ENCODE measurements around the gene ZCCHC13.
A peak's percentile ranks its signal among the peaks of the same experiment; 100 is the strongest.
"Not testable (repeated sequence)": the region's sequence is repeated elsewhere in the genome, so short reads cannot be mapped to it uniquely, and the experiment has no call there.

ZCCHC13 gene

GRCh38 chrX:74293343-74293946, 10.5 kb upstream of the ZCCHC13 start:
- DNase-seq (ENCODE audit: low spot score in 2 of 2) (peak; percentile 31 to 61), ATAC-seq (peak; percentile 68)
- Mint-ChIP-seq H3K27ac (peak overlapping the region; percentile 29), H3K9me3 (no peaks in the 10 kb centered on the region), H3K36me3 (peaks cover 36% of the 10 kb centered on the region), H3K4me3 (peak overlapping the region; percentile 89), H3K4me1 (peaks cover 21% of the 10 kb centered on the region)

DNA sequence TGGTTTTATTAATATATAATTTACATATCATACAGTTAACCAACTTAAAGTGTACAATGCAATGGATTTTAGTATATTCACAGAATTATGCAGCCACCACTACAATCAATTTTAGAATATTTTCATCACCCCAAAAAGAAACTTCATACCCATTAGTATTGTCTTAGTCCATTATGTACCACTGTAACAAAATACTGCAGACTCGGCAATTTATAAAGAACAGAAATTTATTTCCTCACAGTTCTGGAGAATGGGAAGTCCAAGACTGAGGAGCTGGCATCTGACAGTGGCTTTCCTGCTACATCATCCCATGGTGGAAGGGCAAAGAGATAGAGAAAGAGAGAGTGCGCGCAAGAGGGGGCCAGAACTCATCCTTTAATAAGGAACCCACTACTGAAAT, 8.9 kb upstream of the ZCCHC13 start:
- ATAC-seq (no peak), DNase-seq (ENCODE audit: low spot score in 2 of 2) (no peak)
- no peak overlapping the region for H3K27ac Mint-ChIP-seq
- peaks cover 15% of the 10 kb centered on the region for H3K4me1 Mint-ChIP-seq
- no peak overlapping the region for H3K4me3 Mint-ChIP-seq
- H3K9me3 Mint-ChIP-seq = no peaks in the 10 kb centered on the region
- peaks cover 23% of the 10 kb centered on the region for H3K36me3 Mint-ChIP-seq

GRCh38 chrX:74297766-74298165, 6.2 kb upstream of the ZCCHC13 start:
- no peak for DNase-seq (ENCODE audit: low spot score in 2 of 2)
- Mint-ChIP-seq H3K36me3 (peaks cover under 1% of the 10 kb centered on the region), H3K27ac (no peak overlapping the region), H3K4me3 (no peak overlapping the region), H3K4me1 (peaks cover 15% of the 10 kb centered on the region), H3K9me3 (no peaks in the 10 kb centered on the region)
- ATAC-seq = peak; percentile 60

DNA sequence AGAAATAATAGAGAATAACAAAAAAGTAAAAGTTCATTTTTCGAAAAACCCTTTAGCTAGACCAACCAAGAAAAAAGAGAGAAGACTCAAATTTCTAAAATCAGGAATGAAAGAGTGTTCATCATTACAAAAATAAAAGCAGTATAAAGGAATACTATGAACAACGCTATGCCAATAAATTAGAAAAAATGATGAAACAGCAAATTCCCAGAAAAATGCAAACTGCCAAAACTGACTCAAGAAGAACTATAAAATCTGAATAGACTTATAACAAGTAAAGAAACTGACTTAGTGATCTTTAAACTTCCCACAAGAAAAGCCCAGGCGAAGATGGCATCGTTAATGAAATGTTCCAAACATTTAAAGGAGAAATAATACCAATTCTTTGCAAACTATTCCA, 3.1 kb upstream of the ZCCHC13 start:
- Mint-ChIP-seq H3K27ac (no peak overlapping the region), H3K4me1 (peaks cover 6% of the 10 kb centered on the region), H3K9me3 (no peaks in the 10 kb centered on the region), H3K36me3 (no peaks in the 10 kb centered on the region), H3K4me3 (no peak overlapping the region)
- DNase-seq (ENCODE audit: low spot score in 2 of 2) (no peak), ATAC-seq (no peak)

DNA sequence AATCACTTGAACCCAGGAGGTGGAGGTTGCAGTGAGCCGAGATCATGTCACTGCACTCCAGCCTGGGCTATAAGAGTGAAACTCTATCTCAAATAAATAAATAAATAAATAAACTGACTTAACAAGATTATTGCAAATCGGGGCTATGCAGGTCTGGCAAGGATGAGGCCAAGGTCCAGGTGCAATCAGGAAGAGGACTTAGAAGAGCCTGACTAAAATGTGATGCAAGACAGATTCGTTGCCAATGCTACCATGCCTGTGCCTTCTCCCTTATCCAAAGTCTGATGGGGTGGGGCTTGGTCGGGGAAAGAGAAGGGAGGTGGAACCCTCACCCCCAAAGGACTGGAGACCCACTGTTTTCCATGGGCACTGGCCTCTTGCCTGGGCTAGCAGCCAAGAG, 14.7 kb downstream of the ZCCHC13 start:
- Mint-ChIP-seq H3K36me3 (no peaks in the 10 kb centered on the region), H3K27ac (no peak overlapping the region), H3K4me3 (no peak overlapping the region), H3K9me3 (no peaks in the 10 kb centered on the region), H3K4me1 (no peaks in the 10 kb centered on the region)
- no peak for DNase-seq (ENCODE audit: low spot score in 2 of 2)
- ATAC-seq = no peak

DNA sequence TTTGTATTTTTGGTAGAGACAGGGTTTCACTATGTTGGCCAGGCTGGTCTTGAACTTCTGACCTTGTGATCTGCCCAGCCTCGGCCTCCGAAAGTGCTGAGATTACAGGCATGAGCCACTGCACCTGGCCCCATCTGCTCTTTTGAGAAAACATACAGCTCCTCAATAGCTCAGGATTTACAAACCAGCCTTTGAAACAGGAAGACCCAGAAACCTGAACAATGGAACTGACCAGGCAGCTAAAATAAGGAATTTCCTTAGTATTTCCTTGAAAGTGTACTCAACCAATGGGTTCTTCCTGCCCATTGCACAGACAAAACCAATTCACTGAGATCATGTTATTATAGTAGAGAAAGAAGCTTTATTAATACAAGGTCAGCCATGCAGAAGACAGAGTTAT, 15.3 kb downstream of the ZCCHC13 start:
- not testable (repeated sequence) for ATAC-seq; H3K27ac Mint-ChIP-seq; DNase-seq (ENCODE audit: low spot score in 2 of 2); H3K9me3 Mint-ChIP-seq; H3K4me3 Mint-ChIP-seq; H3K36me3 Mint-ChIP-seq; H3K4me1 Mint-ChIP-seq

- no peak for DNase-seq (ENCODE audit: low spot score in 2 of 2)
- Mint-ChIP-seq H3K27ac (no peak overlapping the region), H3K36me3 (no peaks in the 10 kb centered on the region), H3K4me3 (no peak overlapping the region), H3K4me1 (no peaks in the 10 kb centered on the region), H3K9me3 (no peaks in the 10 kb centered on the region)
- no peak for ATAC-seq
Observed at GRCh38 chrX:74321191-74321590, 17.2 kb downstream of the ZCCHC13 start.

DNA sequence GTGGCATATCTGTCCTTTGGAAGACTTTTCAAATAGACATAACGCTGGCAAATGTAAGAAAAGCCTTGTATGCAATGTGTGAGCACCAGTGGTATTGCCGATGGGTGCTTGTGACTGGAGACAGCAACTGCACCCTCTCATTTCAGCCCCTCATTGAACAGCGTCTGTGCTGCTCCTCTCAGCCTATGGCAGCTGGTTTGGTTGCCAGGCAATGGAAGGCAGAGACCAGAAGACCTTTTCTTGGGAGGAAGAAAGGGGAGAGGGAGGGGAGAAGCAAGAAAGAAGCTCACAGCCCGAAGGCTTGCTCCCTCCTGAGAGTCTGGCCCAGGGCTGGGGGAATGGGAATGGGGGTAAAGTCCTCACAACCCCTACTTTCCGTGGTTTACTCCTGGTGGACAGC, 20.2 kb downstream of the ZCCHC13 start:
- no peak for ATAC-seq
- Mint-ChIP-seq H3K27ac (no peak overlapping the region), H3K36me3 (no peaks in the 10 kb centered on the region), H3K4me1 (no peaks in the 10 kb centered on the region), H3K4me3 (no peak overlapping the region), H3K9me3 (no peaks in the 10 kb centered on the region)
- no peak for DNase-seq (ENCODE audit: low spot score in 2 of 2)

- Mint-ChIP-seq H3K36me3 (no peaks in the 10 kb centered on the region), H3K4me3 (no peak overlapping the region), H3K9me3 (no peaks in the 10 kb centered on the region), H3K27ac (no peak overlapping the region), H3K4me1 (no peaks in the 10 kb centered on the region)
- DNase-seq (ENCODE audit: low spot score in 2 of 2) (no peak), ATAC-seq (peak; percentile 42)
Observed at GRCh38 chrX:74325130-74326059, 21.4 kb downstream of the ZCCHC13 start.

GRCh38 chrX:74338852-74339251, 34.9 kb downstream of the ZCCHC13 start:
- H3K9me3 Mint-ChIP-seq = no peaks in the 10 kb centered on the region
- no peak for DNase-seq (ENCODE audit: low spot score in 2 of 2)
- peaks cover 3% of the 10 kb centered on the region for H3K4me1 Mint-ChIP-seq
- peaks cover 3% of the 10 kb centered on the region for H3K36me3 Mint-ChIP-seq
- no peak for ATAC-seq
- H3K4me3 Mint-ChIP-seq = no peak overlapping the region
- H3K27ac Mint-ChIP-seq = no peak overlapping the region

DNA sequence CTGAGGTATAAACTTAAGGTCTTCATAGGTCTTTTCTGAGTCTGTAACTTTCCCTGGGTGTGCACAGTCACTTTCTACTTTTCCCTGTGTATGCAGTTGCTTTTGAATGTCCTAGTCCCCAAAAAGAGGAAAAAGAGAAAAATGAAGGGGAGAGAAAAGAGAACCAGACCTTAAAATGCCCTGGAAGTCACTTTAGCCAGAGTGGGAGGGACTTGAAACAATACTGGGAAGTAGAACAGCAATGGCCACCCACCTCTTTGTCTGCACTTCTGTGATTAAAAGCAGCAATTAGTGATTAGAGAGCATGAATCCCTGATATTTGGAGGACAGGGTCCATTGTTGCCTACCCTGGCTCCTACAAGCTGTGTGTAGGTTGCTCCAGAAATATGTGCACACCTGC, 36.1 kb downstream of the ZCCHC13 start:
- peaks cover 6% of the 10 kb centered on the region for H3K4me1 Mint-ChIP-seq
- H3K27ac Mint-ChIP-seq = no peak overlapping the region
- DNase-seq (ENCODE audit: low spot score in 2 of 2) (no peak), ATAC-seq (no peak)
- no peak overlapping the region for H3K4me3 Mint-ChIP-seq
- peaks cover 4% of the 10 kb centered on the region for H3K36me3 Mint-ChIP-seq
- no peaks in the 10 kb centered on the region for H3K9me3 Mint-ChIP-seq

GRCh38 chrX:74342211-74342610, 38.2 kb downstream of the ZCCHC13 start:
- not testable (repeated sequence) for ATAC-seq; H3K9me3 Mint-ChIP-seq; H3K27ac Mint-ChIP-seq; DNase-seq (ENCODE audit: low spot score in 2 of 2); H3K4me3 Mint-ChIP-seq; H3K4me1 Mint-ChIP-seq; H3K36me3 Mint-ChIP-seq

DNA sequence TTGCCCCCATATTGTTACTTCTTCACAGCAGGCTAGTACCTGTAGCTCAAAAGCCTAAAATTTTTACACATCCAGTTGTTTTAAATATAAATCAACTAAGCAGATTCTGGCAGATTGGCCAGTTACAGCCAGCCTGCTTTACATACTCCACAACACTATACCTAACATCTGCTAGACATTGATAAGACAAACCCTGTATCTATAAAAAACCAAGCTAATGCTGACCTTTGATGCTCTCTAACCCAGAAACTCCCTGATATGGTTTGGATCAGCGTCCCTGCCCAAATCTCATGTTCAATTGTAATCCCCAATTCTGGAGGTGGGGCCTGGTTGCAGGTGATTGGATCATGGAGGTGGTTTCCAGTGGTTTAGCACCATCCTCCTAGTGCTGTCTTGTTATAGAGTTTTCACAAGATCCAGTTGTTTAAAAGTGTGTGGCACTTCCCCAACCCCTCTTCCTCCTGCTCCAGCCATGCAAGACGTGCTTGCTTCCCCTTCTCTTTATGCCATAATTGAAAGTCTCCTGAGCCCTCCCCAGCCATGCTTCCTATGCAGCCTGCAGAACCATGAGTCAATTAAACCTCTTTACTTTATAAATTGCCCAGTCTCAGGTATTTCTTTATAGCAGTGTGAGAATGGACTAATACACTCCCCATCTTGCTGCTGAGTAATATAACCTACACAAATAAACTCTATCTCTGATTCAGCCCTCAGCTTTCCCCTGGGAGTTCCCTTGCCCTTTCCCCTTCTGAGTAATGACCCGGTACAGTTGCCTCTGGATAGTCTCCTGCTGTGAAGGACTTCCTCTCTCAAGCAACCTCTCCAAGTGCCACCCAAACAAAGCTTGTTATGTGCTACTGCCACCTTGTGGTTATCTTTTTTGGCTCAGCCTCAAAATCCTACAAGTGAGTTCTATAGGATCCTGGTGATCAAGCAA, 39.6 kb downstream of the ZCCHC13 start:
- Mint-ChIP-seq H3K36me3 (peaks cover 4% of the 10 kb centered on the region), H3K4me1 (peaks cover 6% of the 10 kb centered on the region), H3K9me3 (no peaks in the 10 kb centered on the region), H3K27ac (no peak overlapping the region), H3K4me3 (no peak overlapping the region)
- ATAC-seq = peak; percentile 87
- DNase-seq (ENCODE audit: low spot score in 2 of 2) = peak; percentile 9 to 55

DNA sequence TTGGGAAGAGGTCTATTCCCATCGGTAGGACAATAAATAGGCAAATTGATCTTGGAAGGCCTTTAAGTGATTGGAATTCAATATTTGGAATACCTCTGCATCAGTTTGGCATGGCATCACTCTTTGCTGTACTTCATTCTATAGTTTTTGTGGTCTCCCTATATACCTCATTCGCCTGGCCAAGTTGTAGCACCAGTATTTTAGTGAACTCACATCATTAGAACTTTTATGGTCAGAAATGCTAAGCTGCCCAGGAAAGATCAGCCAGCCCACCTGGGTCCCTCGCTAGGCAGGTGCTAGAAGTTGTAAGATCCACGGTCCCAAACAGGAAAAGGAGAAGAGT, 40.3 kb downstream of the ZCCHC13 start:
- Mint-ChIP-seq H3K4me3 (no peak overlapping the region), H3K27ac (no peak overlapping the region)
- ATAC-seq = no peak

DNA sequence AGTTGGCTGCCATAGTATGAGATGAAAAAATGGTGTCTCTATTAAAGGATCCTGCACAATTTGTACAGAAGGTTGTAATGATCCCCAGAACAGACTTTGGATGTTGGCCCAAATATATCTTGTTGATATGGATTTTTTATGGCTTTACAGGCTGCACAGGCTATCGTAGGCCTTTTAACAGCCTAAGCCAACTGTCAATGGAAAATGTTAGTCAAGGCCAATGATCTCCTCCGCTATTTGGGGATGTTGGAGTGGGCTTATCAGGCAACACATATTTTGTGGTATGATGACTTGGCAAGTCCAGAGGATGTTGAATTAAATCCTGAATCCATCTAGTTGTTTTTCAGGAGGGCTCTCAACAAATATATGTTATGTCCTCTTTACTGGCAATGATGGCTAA, 42.1 kb downstream of the ZCCHC13 start:
- no peaks in the 10 kb centered on the region for H3K9me3 Mint-ChIP-seq
- ATAC-seq (no peak), DNase-seq (ENCODE audit: low spot score in 2 of 2) (no peak)
- no peak overlapping the region for H3K27ac Mint-ChIP-seq
- H3K4me1 Mint-ChIP-seq = peaks cover 6% of the 10 kb centered on the region
- no peak overlapping the region for H3K4me3 Mint-ChIP-seq
- peaks cover 4% of the 10 kb centered on the region for H3K36me3 Mint-ChIP-seq

More for the DNA sequence above, 40.3 kb downstream of the ZCCHC13 start:
- Mint-ChIP-seq H3K36me3 (peaks cover 4% of the 10 kb centered on the region), H3K9me3 (no peaks in the 10 kb centered on the region), H3K4me1 (peaks cover 6% of the 10 kb centered on the region)
- DNase-seq (ENCODE audit: low spot score in 2 of 2) = no peak
